ENCODE data around the gene C1orf35. TPM values are rescaled to one million over a fixed set of nuclear protein-coding genes. Genes with fewer than 3 reads are reported as not detected.

Gene C1orf35
- total and polyA plus RNA-seq, 2 of the 4 experiments (the other 2 are of a cell fraction), result 4.3 to 13.0 TPM

- dilution Hi-C loops (cut with HindIII; ENCODE audit: low sequenced_read_pairs, unreplicated experiment), result no loop called here
- Histone ChIP-seq H2BK5ac (ENCODE audit: low read depth, low read length, poor library complexity, severe bottlenecking) (no peak overlapping the region), H3K27me3 (ENCODE audit: control insufficient read depth, insufficient read depth, low read length) (peaks cover 21% of the 10 kb centered on the region), H3K4ac (ENCODE audit: low read depth, low read length) (no peak overlapping the region), H2BK120ac (ENCODE audit: low read depth, low read length) (no peak overlapping the region), H4K91ac (ENCODE audit: insufficient read depth, low read depth, low read length) (no peak overlapping the region), H2AFZ (replicated peaks; ENCODE audit: low read length, poor library complexity) (no peak overlapping the region), H2BK20ac (ENCODE audit: low read depth, low read length) (no peak overlapping the region), H4K8ac (ENCODE audit: low read depth in 2 of 2, low read length in 2 of 2) (no peak overlapping the region), H3K36me3 (ENCODE audit: control insufficient read depth, insufficient read depth, low read length) (no peaks in the 10 kb centered on the region), H2BK15ac (ENCODE audit: low read depth, low read length) (no peak overlapping the region), H2AK9ac (replicated peaks; ENCODE audit: low read depth, low read length, poor library complexity) (no peak overlapping the region), H4K20me1 (ENCODE audit: insufficient read depth, low read length) (no peaks in the 10 kb centered on the region), H3K4me1 (ENCODE audit: control insufficient read depth, insufficient read depth, low read length) (no peaks in the 10 kb centered on the region), H3K79me1 (ENCODE audit: low read depth in 1 of 2, low read length in 2 of 2) (no peaks in the 10 kb centered on the region), H3K14ac (replicated peaks; ENCODE audit: low read depth, low read length) (no peak overlapping the region), H3K18ac (ENCODE audit: low read depth, low read length) (no peak overlapping the region), H3K27ac (ENCODE audit: insufficient read depth, low read length) (no peak overlapping the region), H3K4me2 (ENCODE audit: low read depth, low read length) (no peak overlapping the region), H4K5ac (ENCODE audit: low read depth, low read length) (no peak overlapping the region), H3K56ac (ENCODE audit: extremely low read depth, insufficient read depth, low read length) (no peak overlapping the region), H2AK5ac (ENCODE audit: low read depth, low read length) (no peak overlapping the region), H3K9ac (ENCODE audit: low read depth, low read length) (no peak overlapping the region), H3K4me3 (ENCODE audit: insufficient read depth, low read depth, low read length) (no peak overlapping the region), H3K9me1 (ENCODE audit: insufficient read depth, low read length) (no peaks in the 10 kb centered on the region), H3K9me3 (ENCODE audit: control insufficient read depth, insufficient read depth, low read length) (no peaks in the 10 kb centered on the region), H3K23ac (ENCODE audit: low read depth, low read length) (no peak overlapping the region)
- intact Hi-C loops (cut with micrococcal nuclease), result loop anchor here (1.0 to 10.0 kb wide), 5 partner anchors 143 to 384 kb away; a partner anchor contains a TSS
- ChIA-PET POLR2A (ENCODE audit: unreplicated experiment) (no interaction called here), CTCF (interaction anchor here (1.0 to 1.1 kb wide), 2 partner anchors 9 to 35 kb away, joined by 3 read pairs; no protein-coding TSS in a partner anchor)
- no TSS peak for BruUV-seq (replicated peaks)
- 60% methylated on average over 1 of the region's 2 CpGs; no CpG with 5 or more reads in 1 of the 2 experiments for WGBS, 2 experiments (ENCODE audit: extremely low coverage in 2 of 2, insufficient read length in 1 of 2)
- ATAC-seq (ENCODE audit: low read depth), result no peak
- DNase-seq, result no peak
- in situ Hi-C loops (cut with MboI; ENCODE audit: low sequenced_read_pairs), result loop anchor here (10.0 kb wide), 1 partner anchor 373 kb away; no protein-coding TSS in a partner anchor
- TF ChIP-seq RAD21 (IDR thresholded peaks at IDR 0.05; ENCODE audit: low read length) (no peak), FOS (IDR thresholded peaks at IDR 0.05; ENCODE audit: low read depth, low read length) (no peak), CEBPB (IDR thresholded peaks at IDR 0.05; ENCODE audit: low read depth, low read length) (no peak), POLR2A (IDR thresholded peaks at IDR 0.05; ENCODE audit: low read depth, low read length) (no peak), ELK1 (IDR thresholded peaks at IDR 0.05; ENCODE audit: borderline replicate concordance, low read depth, low read length) (no peak), MAZ (IDR thresholded peaks at IDR 0.05; ENCODE audit: borderline replicate concordance, low read depth, low read length) (no peak), USF2 (IDR thresholded peaks at IDR 0.05; ENCODE audit: low read depth, low read length) (no peak), MXI1 (IDR thresholded peaks at IDR 0.05; ENCODE audit: borderline replicate concordance, low read depth, low read length) (no peak), CTCF (conservative IDR thresholded peaks at IDR 0.05; ENCODE audit: low read depth, low read length) (no peak), RCOR1 (IDR thresholded peaks at IDR 0.05; ENCODE audit: insufficient replicate concordance, low read length) (no peak), RFX5 (IDR thresholded peaks at IDR 0.05; ENCODE audit: low read depth, low read length) (no peak), BHLHE40 (IDR thresholded peaks at IDR 0.05; ENCODE audit: low read depth, low read length) (no peak), NFE2L2 (IDR thresholded peaks at IDR 0.05; ENCODE audit: low read depth, low read length) (no peak), CHD1 (IDR thresholded peaks at IDR 0.05; ENCODE audit: low read depth, low read length) (no peak)
Measured at GRCh38 chr1:228131766-228132165, 28.6 kb upstream of the C1orf35 start.

Data from IMR-90 (cell line).